Measurements from ENCODE around the gene BMPR1A.

- no peak for TF ChIP-seq POLR2A (IDR thresholded peaks at IDR 0.05; ENCODE audit: low read length)
- TF ChIP-seq GATA1 (IDR thresholded peaks at IDR 0.05; ENCODE audit: low read depth, low read length) = no peak
Observed at GRCh38 chr10:86744067-86744725, 12.2 kb upstream of the BMPR1A start.
